ENCODE results near the gene ADCY3. TPM values are rescaled to one million over a fixed set of nuclear protein-coding genes. Genes with fewer than 3 reads are reported as not detected.

ADCY3 gene
- polyA plus RNA-seq, 3 donors: 2.5 to 9.3 (median 3.5) TPM

GRCh38 chr2:24948506-24948905 lies 28.5 kb upstream of the ADCY3 start:
- Histone ChIP-seq H3K36me3 (replicated peaks in 1 of 2; ENCODE audit: control insufficient read depth in 1 of 2, insufficient read depth in 2 of 2, low read length in 2 of 2) (peaks cover 12 to 83% of the 10 kb centered on the region in 2 donors), H3K79me2 (ENCODE audit: insufficient read depth, low read length) (no peaks in the 10 kb centered on the region), H3K27me3 (ENCODE audit: control insufficient read depth in 2 of 2, insufficient read depth in 2 of 2, low read length in 2 of 2) (no peaks in the 10 kb centered on the region), H3K27ac (ENCODE audit: low read depth in 1 of 2, low read length in 2 of 2) (no peak overlapping the region), H3K9ac (ENCODE audit: insufficient read depth, low read length, poor library complexity, severe bottlenecking) (no peak overlapping the region), H3K4me3 (replicated peaks in 1 of 3; ENCODE audit: low read depth in 2 of 3, low read length in 3 of 3) (no peak overlapping the region), H4K20me1 (ENCODE audit: insufficient read depth, low read length) (no peaks in the 10 kb centered on the region), H3K4me2 (replicated peaks; ENCODE audit: extremely low read depth, low read length, poor library complexity, severe bottlenecking) (no peak overlapping the region), H2AFZ (ENCODE audit: insufficient read depth, low read depth, low read length, poor library complexity, severe bottlenecking) (no peak overlapping the region), H3K9me3 (replicated peaks in 1 of 2; ENCODE audit: control insufficient read depth in 1 of 2, insufficient read depth in 1 of 2, low read length in 2 of 2) (no peaks in the 10 kb centered on the region), H3K4me1 (ENCODE audit: control insufficient read depth in 1 of 2, insufficient read depth in 2 of 2, low read length in 2 of 2) (no peaks in the 10 kb centered on the region)
- H3K27me3 Mint-ChIP-seq (ENCODE audit: low read depth in 3 of 3): peaks cover 0 to 2% (median 0%) of the 10 kb centered on the region in 3 donors
- H3K4me3 Mint-ChIP-seq: no peak overlapping the region
- 97% methylated on average over 6 of the region's 6 CpGs for WGBS (ENCODE audit: insufficient coverage)
- TF ChIP-seq CTCF (IDR thresholded peaks at IDR 0.05): no peak
- peak overlapping the region in 1 of 7 donors; percentile 27 for H3K27ac Mint-ChIP-seq
- H3K9me3 Mint-ChIP-seq: no peaks in the 10 kb centered on the region
- intact Hi-C loops (cut with micrococcal nuclease): no loop called here
- peaks cover 6% of the 10 kb centered on the region for H3K4me1 Mint-ChIP-seq
- DNase-seq: no peak
- H3K36me3 Mint-ChIP-seq: peaks cover 60 to 62% of the 10 kb centered on the region in 2 donors

- Histone ChIP-seq H3K4me1 (ENCODE audit: control insufficient read depth in 1 of 2, insufficient read depth in 2 of 2, low read length in 2 of 2) (no peaks in the 10 kb centered on the region), H3K4me3 (replicated peaks in 1 of 3; ENCODE audit: low read depth in 2 of 3, low read length in 3 of 3) (no peak overlapping the region), H3K36me3 (replicated peaks in 1 of 2; ENCODE audit: control insufficient read depth in 1 of 2, insufficient read depth in 2 of 2, low read length in 2 of 2) (peaks cover 7 to 74% of the 10 kb centered on the region in 2 donors), H3K9me3 (replicated peaks in 1 of 2; ENCODE audit: control insufficient read depth in 1 of 2, insufficient read depth in 1 of 2, low read length in 2 of 2) (no peaks in the 10 kb centered on the region), H3K9ac (ENCODE audit: insufficient read depth, low read length, poor library complexity, severe bottlenecking) (no peak overlapping the region), H4K20me1 (ENCODE audit: insufficient read depth, low read length) (no peaks in the 10 kb centered on the region), H2AFZ (ENCODE audit: insufficient read depth, low read depth, low read length, poor library complexity, severe bottlenecking) (no peak overlapping the region), H3K4me2 (replicated peaks; ENCODE audit: extremely low read depth, low read length, poor library complexity, severe bottlenecking) (no peak overlapping the region), H3K27ac (ENCODE audit: low read depth in 1 of 2, low read length in 2 of 2) (no peak overlapping the region), H3K79me2 (ENCODE audit: insufficient read depth, low read length) (no peaks in the 10 kb centered on the region), H3K27me3 (ENCODE audit: control insufficient read depth in 2 of 2, insufficient read depth in 2 of 2, low read length in 2 of 2) (no peaks in the 10 kb centered on the region)
- H3K4me1 Mint-ChIP-seq: peaks cover 6% of the 10 kb centered on the region
- H3K27ac Mint-ChIP-seq: no peak overlapping the region
- intact Hi-C loops (cut with micrococcal nuclease): no loop called here
- H3K4me3 Mint-ChIP-seq: no peak overlapping the region
- H3K36me3 Mint-ChIP-seq: peaks cover 57 to 62% of the 10 kb centered on the region in 2 donors
- 100% methylated on average over 1 of the region's 3 CpGs for WGBS (ENCODE audit: insufficient coverage)
- H3K27me3 Mint-ChIP-seq (ENCODE audit: low read depth in 3 of 3): peaks cover 0 to 2% (median 0%) of the 10 kb centered on the region in 3 donors
- DNase-seq: no peak
- TF ChIP-seq CTCF (IDR thresholded peaks at IDR 0.05): no peak
- no peaks in the 10 kb centered on the region for H3K9me3 Mint-ChIP-seq
Measured at GRCh38 chr2:24947561-24948157, 27.6 kb upstream of the ADCY3 start.
